Stomach smooth muscle (tissue), 2 donors: Measurements from ENCODE around the gene PILRA.

Source experiments
- H3K27ac ChIP-seq: one replicate; pipeline ENCODE4 v1.7.0; 2013; ENCODE audit warnings: mild to moderate bottlenecking, low read length, inconsistent platforms
- H3K27me3 ChIP-seq, 2 donors: one replicate each; pipeline ENCODE4 v1.7.0; 2013; ENCODE audit warnings: low read length in 2 of 2; ENCODE audit not compliant: insufficient read depth in 2 of 2, control insufficient read depth in 1 of 2
- H3K36me3 ChIP-seq, 2 donors: one replicate each; pipeline ENCODE4 v1.7.0; 2013; ENCODE audit warnings: low read length in 2 of 2; ENCODE audit not compliant: control insufficient read depth in 2 of 2, insufficient read depth in 2 of 2
- H3K4me1 ChIP-seq: one replicate; pipeline ENCODE4 v1.7.0; 2013; ENCODE audit warnings: low read length; ENCODE audit not compliant: control insufficient read depth, insufficient read depth
- H3K4me3 ChIP-seq, 2 donors: one replicate each; pipeline ENCODE4 v1.7.0; 2013; ENCODE audit warnings: low read length in 2 of 2
- H3K9ac ChIP-seq, 2 donors: one replicate each; pipeline ENCODE4 v1.7.0; 2013; ENCODE audit warnings: low read length in 2 of 2, mild to moderate bottlenecking in 1 of 2
- H3K9me3 ChIP-seq, 2 donors: one replicate each; pipeline ENCODE4 v1.7.0; 2013; ENCODE audit warnings: low read length in 2 of 2; ENCODE audit not compliant: control insufficient read depth in 2 of 2
- donor health status: healthy.
- donor health status: Pancreatic carcinoma.

Gene PILRA

DNA sequence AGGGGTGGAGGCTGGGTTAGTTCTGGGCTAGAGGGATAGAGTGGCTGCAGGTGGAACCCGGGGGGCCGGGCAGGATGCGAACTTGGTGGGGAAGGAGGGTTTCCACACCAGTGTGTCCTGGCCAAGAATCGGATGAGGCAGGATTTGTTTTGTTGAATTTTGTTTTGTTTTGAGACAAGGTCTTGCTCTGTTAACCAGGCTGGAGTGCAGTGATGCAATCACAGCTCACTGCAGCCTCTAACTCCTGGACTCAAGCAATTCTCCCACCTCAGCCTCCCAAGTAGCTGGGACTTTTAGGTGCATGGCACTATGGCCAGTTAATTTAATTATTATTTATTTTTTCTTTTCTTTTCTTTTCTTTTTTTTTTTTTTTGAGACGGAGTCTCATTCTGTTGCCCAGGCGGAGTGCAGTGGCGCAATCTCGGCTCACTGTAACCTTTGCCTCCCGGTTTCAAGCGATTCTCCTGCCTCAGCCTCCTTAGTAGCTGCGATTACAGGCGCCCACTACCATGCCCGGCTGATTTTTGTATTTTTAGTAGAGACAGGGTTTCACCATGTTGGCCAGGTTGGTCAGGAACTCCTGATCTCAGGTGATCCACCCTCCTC is 76.0 kb downstream of the PILRA start:
- Histone ChIP-seq H3K27me3 (no peaks in the 10 kb centered on the region), H3K4me3 (no peak overlapping the region), H3K27ac (no peak overlapping the region), H3K36me3 (no peaks in the 10 kb centered on the region), H3K9ac (peak overlapping the region in 1 of 2 donors; percentile 72), H3K9me3 (no peaks in the 10 kb centered on the region), H3K4me1 (peaks cover 10% of the 10 kb centered on the region)
